GM18517 (cell line): Measurements from ENCODE around the gene DNMT3L.
"Not testable (repeated sequence)": the region's sequence is repeated elsewhere in the genome, so short reads cannot be mapped to it uniquely, and the experiment has no call there.

ENCODE experiments used
- ATAC-seq: cut with Tn5 transposase; IDR thresholded peaks from one replicate; pipeline ENCODE4 v1.9.1; 2021; ENCODE audit warnings: mild to moderate bottlenecking, moderate library complexity; ENCODE audit not compliant: unreplicated experiment

DNMT3L gene

DNA sequence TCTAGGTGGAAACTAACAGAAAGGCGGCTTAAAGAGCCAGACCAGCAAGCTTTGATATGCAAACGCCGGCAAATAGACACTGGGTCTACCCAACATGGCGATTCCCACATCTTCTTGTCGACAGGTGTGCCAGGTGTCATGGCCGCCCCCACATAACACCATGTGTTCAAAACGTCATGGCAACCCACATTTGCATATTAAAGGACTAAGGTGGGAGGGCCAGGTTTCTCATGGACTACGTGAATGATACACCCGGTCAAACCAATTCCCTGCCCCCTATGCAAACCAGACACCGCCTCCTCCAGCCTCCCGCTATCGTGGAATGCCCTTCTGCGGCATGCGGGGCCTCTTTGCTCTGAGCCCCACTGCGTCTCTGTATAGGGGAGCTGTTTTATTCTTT, 62.2 kb downstream of the DNMT3L start:
- no peak for ATAC-seq

DNA sequence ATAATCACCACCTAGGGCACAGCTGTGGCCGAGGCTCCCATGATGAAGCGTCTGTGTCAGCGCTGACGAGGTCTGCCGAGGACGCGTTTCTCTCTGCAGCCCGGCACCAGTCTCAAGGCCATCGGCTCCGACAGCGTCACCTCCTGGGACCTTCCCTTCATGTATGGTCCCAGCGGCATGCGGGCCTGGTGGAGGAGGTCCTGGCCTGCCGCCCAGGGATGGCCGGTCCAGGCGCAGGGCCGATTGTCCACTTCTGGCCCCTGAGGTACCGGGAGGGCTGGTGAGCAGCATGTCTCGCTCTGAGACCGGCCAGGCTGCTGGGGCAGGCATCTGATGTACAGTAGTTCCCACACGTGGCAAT, 64.6 kb downstream of the DNMT3L start:
- ATAC-seq = not testable (repeated sequence)
